Hematopoietic multipotent progenitor cell (in vitro differentiated cells): Measurements from ENCODE around the gene FAM234B. TPM values are rescaled to one million over a fixed set of nuclear protein-coding genes. Genes with fewer than 3 reads are reported as not detected.
A peak's percentile ranks its signal among the peaks of the same experiment; 100 is the strongest.

Source experiments
- DNase-seq, 3 donors: peaks; one replicate each; pipeline ENCODE4 v3.0.0-alpha.2; 2011 to 2015; ENCODE audit warnings: low read depth in 2 of 3, low spot score in 2 of 3
- total RNA-seq: library from RNA; depleted of rRNA; stranded (reverse); fragments of >200 nt; gene quantifications from one replicate; pipeline ENCODE4 v1.2.3, GENCODE V29; 2012

FAM234B gene
- total RNA-seq, 1 donor = 12.7 TPM

DNA sequence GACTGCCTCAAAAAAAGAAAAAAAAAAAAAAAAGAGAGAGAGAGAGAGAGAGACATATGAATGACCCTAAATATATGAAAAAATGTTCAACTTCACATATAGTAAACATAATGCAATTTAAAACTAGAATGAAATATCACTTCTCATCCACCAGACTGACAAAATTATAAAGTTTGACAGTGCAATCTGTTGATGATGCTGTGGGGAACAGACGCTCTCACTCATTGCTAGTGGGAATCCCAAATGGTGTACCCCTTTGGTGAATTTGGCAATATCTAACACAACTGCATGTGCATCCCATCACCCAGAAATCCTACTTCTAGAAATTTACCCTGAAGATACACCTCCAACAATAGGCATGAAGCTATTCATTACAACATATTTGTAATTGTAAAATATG is 61.6 kb downstream of the FAM234B start:
- no peak for DNase-seq

DNA sequence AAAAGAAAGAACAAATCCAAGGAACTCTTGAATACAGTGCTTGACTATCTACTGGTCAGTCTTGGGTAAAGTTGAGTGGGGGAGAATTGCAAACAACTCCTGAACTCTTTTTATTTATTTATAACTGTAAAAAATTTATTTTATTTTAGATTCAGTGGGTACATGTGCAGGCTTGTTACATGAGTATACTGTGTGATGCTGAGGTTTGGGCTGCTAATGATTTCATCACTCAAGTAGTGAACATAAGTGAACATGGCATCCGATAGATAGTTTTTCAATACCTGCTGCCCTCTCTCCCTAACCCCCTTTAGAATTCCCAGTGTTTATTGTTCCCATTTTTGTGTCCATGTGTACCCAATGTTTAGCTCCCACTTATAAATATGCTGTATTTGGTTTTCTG is 62.5 kb downstream of the FAM234B start:
- no peak for DNase-seq

DNA sequence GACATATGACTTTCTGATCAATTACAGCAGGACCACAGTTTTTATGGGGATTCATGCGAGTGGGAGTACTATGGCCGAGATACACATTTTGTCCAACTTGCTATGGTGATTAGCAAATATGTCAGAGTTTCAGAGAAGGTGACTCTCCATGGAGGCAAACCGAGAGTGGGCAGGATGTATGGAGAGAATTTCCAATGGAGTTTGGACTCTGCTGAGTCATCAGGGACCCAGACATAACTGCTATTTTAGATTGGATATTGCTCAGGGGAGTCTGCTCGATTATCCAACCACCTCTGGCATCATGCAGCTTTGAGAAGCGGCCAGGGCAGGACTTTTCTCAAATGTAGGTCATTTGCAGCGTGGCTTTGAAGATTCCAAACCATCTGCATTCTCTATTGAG is 68.8 kb downstream of the FAM234B start:
- DNase-seq = no peak

DNA sequence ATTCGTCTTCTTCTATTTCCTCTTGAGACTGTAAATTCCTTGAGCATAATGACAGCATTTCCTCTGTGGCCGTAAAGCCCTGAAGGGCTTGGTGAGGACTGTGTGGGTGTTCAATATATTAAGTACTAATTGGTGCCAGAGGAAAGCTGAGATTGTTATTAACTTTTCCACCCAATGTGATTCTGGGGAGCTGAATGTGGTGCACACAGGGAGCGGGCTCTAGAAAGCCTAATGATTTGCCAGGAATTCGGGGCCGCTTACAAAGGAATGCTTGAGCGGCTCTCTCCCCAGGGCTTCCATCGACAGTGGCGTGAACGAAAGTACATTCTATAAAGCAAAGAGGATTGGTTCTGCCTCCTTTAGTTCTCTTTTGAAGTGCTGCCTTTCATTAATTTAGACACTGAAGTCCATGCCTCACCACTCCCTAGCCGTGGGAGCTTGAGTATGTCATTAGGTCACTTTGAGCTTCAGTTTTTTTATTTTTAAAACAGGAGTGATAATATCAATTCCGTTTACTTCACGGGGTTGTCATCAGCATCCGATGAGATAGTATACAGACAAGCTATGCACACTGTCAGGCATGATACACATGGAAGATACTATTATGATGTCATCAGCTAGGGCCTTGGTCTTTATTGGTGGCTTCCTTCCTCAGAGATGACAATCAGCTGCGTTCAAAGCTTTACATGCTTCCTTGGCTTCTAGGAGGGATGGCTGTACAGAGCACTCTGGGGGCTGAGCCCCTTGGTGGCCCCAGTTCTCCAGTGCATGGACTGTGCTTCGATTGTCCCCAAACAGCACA is 70.3 kb downstream of the FAM234B start:
- no peak for DNase-seq

DNA sequence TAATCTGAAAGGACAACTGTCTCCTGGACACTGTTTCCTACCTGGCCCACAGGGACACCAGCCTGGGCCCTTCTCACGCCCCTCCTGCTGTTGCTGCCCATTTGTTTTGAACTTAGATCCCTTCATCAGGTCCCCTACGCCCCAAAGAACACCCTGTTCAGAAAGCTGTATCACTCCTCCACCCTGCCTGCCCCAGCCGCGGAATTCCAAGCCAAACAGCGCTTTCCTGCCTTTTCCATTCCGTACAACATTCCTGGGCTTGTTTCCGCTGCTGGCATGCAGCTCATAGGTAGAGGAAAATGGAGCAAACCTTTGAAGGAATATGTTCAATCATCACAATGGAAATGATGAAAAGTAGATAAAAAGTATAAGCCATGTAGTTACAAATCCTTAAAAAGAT is 72.1 kb downstream of the FAM234B start:
- DNase-seq = no peak

DNA sequence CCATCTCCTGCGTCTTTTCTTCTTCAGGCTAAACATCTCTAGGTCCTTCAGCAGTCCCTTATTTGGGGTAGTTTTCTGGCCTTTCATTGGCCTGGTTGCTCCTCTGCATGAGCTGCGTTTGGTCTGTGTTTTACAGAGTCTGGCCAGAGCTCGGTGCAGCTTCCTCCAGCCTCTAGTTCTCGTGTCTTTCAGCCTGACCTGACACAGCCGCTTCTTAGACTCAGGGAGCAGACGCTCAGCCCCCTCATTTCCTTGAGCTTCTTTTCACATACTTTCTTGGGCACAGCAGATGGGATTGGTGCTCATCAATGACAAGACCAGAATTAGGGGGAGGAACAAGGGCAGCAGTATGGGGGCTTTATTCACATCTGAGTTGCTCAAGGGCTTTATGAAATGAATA is 72.8 kb downstream of the FAM234B start:
- no peak for DNase-seq

DNA sequence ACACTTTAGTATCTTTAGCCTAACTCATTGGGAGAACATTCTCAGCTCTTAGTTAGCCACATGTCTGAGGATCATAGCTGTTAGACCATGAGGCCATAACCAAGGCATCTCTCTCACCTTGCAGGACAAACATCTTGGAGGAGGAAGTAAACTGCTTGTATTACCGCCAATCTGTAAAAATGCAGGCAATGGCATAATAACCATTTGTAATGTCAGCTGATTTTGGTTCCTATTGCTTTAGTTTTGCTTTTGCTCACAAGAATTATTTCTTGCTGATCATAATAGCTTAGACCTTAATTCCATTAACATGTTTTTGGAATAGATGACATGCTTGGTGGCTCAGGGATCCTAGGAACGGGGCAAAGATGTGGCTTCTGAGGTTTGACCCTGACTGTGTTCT is 75.6 kb downstream of the FAM234B start:
- DNase-seq = no peak

DNA sequence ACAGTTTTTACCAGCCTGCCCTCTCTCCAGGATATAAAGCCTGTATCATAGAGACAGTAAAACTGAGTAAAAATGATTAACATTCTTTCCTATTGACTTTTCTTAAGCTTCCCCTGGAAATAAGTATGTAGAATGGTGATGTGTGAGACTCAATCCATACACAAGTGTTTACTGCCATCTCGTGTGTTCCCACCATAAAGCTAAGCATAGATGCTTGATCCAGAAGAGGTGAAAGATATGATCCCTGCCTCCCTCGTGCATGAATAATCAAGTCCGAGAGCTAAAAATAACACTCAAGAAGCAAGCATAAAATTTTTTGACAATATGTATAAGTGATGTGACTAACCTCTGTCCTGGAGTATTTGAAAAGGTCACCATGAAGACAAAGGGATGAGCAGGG is 76.2 kb downstream of the FAM234B start:
- DNase-seq = no peak

DNA sequence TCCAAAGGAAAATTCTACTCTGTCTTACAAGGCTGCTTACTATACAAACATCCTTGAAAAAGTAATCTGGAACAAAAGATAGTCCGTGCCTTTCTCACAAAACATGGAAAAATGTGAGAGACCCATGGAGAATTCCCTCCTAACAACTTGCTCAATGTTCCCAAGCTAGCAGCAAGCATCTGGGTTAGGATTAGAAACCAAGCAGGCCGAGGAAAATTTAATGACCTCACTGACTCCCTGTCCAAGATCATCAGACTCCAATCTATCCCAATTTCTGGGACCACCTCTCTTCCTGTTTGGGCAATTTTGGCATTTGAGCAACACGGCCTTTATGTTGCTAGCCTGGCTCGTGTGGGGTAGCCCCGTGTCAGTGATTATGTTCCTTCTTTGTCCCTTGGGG is 77.4 kb downstream of the FAM234B start:
- no peak for DNase-seq

DNA sequence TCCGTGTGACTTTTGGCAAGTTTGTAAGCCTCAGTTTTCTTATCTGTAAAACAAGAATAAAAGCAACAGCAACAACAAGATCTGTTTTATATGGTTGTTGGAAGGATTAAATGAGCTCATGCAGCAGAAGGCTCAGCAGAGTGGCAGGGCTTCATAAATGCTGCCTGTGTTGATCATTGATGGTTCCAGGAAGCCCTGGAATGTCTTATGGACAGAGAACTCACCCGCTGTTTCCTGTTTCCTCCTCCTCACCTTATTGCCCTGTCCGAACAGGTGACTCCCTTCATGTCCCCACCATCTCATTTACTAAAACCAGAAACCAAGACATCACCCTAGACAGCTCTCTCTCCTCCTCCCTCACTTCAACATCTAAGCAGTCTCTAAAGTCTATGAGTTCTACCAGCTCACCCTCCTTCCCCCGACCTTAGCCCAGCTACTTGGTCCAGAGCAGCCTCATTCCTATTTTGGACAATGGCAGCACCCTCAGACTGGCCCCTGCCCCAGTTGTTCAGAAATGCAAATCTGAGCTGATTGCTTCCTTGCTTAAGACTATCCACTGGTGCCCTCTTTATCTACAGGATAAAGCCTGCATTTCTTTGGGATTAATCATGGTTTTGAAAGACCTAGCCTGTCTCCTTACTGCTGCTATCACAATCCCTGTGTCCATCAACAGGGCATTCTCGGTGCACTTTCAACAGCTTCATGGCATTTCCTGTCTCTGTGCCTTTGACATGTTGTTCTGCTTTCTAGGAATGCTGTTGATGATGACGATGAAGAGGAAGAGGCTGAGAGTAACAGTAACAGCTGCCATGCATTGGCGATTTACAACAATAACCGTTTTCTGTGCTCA is 80.7 kb downstream of the FAM234B start:
- DNase-seq = no peak

DNA sequence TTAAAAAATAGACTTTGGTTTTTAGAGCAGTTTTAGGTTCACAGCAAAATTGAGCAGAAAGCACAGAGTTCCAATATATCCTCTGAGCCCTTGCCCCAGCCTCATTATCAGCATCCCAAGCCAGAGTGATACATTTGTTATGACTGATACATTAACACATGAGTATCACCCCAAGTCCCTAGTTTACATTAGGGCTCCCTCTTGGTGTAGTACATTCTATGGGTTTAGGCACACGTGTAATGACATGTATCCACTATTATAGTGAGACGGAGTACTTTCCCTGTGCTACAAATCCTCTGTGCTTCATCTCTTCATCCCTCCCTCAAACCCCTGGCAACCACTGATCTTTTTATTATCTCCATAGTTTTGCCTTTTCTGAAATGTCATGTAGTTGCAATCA is 81.8 kb downstream of the FAM234B start:
- no peak for DNase-seq

DNA sequence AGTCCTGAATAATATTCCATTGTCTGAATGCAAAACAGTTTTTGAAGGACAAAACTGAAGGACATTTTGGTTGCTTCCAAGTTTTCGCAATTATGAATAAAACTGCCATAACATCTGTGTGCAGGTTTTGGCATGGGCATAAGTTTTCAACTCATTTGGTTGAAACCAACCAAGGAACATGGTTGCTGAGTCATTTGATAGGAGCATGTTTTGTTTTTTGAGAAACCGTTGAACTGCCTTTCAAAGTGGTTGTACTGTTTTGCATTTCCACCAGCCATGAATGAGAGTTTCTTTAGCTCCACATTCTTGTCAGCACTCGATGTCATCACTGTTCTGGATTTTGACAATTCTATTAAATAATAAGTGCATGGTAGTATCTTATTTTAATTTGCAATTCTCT is 82.3 kb downstream of the FAM234B start:
- DNase-seq = peak in 1 of 3 donors; percentile 11

DNA sequence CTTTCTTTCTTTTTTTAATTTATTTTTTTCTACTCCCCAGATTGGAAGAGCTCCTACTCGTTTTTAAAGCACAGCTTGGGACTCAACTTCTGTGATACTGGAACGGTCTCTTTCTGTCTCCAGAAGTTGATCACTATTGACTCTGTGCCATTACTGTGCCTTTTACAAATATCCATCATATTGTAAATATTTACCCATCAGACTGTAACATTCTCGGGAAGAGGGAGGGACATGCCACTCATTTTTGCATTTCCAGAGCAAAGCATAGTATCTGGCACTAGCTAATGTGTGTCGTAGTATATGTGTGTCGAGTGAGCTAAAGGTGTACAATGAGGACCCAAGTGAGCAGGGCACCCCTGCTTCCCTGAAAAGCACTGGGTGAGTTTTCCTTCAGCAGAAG is 83.3 kb downstream of the FAM234B start:
- DNase-seq = no peak

DNA sequence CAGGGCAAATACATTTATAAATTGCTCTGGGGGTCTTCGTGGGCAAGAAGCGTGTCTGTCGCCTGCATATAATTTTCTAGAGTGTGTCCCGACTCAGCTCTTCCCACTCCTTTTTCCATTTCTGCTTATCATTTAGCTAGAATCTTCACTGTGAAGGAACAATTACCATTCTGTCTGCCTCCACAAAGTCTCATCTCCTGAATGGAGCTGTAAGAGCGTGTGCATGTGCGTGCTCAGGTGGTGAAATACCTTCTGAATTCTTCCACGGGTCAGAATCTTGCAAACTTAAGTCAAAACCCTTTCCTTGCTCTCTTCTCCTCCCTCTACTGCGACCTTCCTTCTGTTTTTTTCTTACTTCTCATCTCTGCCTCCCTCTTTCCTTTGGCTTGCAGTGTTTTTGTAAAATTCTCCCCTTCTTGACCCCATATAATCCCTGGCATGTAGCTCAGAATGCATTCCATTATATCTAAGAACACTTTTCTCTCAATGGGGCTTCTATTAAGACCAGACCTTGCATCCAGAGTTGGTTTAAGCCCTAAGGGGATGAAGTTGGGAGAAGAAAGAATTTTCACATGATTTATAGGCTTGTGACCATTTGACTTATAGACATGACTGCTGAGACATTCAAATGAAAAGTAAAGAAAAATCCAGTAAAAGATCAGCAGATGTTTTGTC is 84.2 kb downstream of the FAM234B start:
- no peak for DNase-seq

DNA sequence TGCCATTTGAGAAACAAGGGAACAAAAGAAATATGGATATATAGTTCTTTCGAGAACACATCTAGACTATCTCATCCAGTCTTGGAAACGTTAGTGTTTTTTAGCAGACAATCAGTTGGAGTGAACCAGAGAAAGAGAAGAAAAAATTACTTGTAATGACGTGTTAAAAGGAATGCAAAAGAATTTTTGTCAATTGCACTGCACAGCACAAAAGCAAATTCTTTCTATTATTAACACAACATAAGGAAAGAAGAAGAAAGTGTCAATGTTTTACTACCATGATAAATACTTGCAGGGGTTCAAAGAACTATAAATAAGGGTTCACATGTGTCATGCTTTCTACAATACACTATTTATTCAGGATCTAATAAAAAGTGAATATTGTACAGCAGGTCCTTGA is 86.8 kb downstream of the FAM234B start:
- no peak for DNase-seq

Other genes with a start within 250 kb of the FAM234B start
- 38.0 TPM for gene DDX47, start 231.0 kb upstream of the FAM234B start, total RNA-seq
- 0.27 TPM for gene GPRC5A, start 152.8 kb upstream of the FAM234B start, total RNA-seq
- not detected for gene GPRC5D, start 92.2 kb upstream of the FAM234B start, total RNA-seq
- gene HEBP1, start 44.1 kb upstream of the FAM234B start, total RNA-seq = 18.9 TPM
- under 0.01 TPM for gene GSG1, start 59.3 kb downstream of the FAM234B start, total RNA-seq
- gene EMP1, start 152.3 kb downstream of the FAM234B start, total RNA-seq = 99.6 TPM